ENCODE results near the gene KRTAP3-2. TPM values are rescaled to one million over a fixed set of nuclear protein-coding genes. Genes with fewer than 3 reads are reported as not detected.

The KRTAP3-2 gene
- total RNA-seq, 1 experiment from 2014 or later: not detected

DNA sequence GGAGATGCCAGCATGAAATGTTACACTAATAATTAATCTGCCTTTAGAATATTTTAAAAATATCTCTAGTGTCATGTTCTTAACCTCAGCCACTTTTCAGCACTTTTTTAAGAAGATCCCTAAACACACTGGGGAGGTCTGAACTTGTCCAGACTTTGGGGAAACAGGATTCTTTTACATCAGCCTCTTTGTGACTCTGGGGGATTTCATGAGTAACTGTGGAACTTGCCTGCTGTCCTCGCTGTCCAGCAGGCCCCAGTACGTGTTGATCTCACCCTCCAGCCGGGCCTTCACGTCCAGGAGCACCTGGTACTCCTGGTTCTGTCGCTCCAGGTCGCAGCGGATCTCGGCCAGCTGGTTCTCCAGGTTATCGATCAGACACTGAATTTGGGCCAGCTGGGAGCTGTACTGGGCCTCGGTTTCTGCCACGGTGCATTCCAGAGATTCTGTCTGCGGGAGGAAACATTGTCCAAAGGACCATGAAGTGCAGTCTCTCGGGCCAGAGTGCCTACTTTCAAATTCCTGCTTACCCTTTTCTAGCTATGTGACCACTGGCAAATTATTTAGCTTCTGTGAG, 21.0 kb downstream of the KRTAP3-2 start:
- no peaks in the 10 kb centered on the region for H3K4me1 ChIP-seq (ENCODE audit: control insufficient read depth, insufficient read depth, low read length)
- H3K9me3 ChIP-seq (ENCODE audit: control insufficient read depth, insufficient read depth, low read depth, low read length): no peaks in the 10 kb centered on the region
- H3K27ac ChIP-seq (ENCODE audit: low read length): no peak overlapping the region
- no peaks in the 10 kb centered on the region for H3K36me3 ChIP-seq (ENCODE audit: control insufficient read depth, insufficient read depth, low read length)
- intact Hi-C loops (cut with micrococcal nuclease; ENCODE audit: unreplicated experiment) (no loop called here), in situ Hi-C loops (cut with HindIII; ENCODE audit: low pct_unique_long_range_greater_than_20kb, low sequenced_read_pairs) (no loop called here)
- no peak for DNase-seq (ENCODE audit: low read depth, low spot score)
- no peak for ATAC-seq
- POLR2A ChIA-PET: no interaction called here
- no peak for TF ChIP-seq TCF7L2 (IDR thresholded peaks at IDR 0.05; ENCODE audit: low read depth, low read length)
- no peak for TF ChIP-seq POLR2AphosphoS5 (IDR thresholded peaks at IDR 0.05; ENCODE audit: low read depth, low read length)
- TF ChIP-seq CTCF (IDR thresholded peaks at IDR 0.05): no peak
- TF ChIP-seq SIN3A (IDR thresholded peaks at IDR 0.05; ENCODE audit: borderline replicate concordance, insufficient read depth, low read depth, low read length): no peak
- TF ChIP-seq, protein P1, sequence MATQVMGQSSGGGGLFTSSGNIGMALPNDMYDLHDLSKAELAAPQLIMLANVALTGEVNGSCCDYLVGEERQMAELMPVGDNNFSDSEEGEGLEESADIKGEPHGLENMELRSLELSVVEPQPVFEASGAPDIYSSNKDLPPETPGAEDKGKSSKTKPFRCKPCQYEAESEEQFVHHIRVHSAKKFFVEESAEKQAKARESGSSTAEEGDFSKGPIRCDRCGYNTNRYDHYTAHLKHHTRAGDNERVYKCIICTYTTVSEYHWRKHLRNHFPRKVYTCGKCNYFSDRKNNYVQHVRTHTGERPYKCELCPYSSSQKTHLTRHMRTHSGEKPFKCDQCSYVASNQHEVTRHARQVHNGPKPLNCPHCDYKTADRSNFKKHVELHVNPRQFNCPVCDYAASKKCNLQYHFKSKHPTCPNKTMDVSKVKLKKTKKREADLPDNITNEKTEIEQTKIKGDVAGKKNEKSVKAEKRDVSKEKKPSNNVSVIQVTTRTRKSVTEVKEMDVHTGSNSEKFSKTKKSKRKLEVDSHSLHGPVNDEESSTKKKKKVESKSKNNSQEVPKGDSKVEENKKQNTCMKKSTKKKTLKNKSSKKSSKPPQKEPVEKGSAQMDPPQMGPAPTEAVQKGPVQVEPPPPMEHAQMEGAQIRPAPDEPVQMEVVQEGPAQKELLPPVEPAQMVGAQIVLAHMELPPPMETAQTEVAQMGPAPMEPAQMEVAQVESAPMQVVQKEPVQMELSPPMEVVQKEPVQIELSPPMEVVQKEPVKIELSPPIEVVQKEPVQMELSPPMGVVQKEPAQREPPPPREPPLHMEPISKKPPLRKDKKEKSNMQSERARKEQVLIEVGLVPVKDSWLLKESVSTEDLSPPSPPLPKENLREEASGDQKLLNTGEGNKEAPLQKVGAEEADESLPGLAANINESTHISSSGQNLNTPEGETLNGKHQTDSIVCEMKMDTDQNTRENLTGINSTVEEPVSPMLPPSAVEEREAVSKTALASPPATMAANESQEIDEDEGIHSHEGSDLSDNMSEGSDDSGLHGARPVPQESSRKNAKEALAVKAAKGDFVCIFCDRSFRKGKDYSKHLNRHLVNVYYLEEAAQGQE (IDR thresholded peaks at IDR 0.05; ENCODE audit: insufficient read depth in 1 of 2, low read depth in 2 of 2, low read length in 1 of 2): no peak
- H3K27me3 ChIP-seq (ENCODE audit: control insufficient read depth, insufficient read depth, low read length): no peaks in the 10 kb centered on the region; the same call in 1 of the 2 replicates
- H3K4me3 ChIP-seq (ENCODE audit: low read depth in 2 of 2, low read length in 2 of 2): no peak overlapping the region
- no TSS peak for BruUV-seq (replicated peaks)
- CTCF ChIA-PET: no interaction called here

- TF ChIP-seq TCF7L2 (IDR thresholded peaks at IDR 0.05; ENCODE audit: low read depth, low read length): no peak
- H3K4me3 ChIP-seq (ENCODE audit: low read depth in 2 of 2, low read length in 2 of 2): no peak overlapping the region
- in situ Hi-C loops (cut with HindIII; ENCODE audit: low pct_unique_long_range_greater_than_20kb, low sequenced_read_pairs): no loop called here
- ChIA-PET POLR2A (no interaction called here), CTCF (no interaction called here)
- no peaks in the 10 kb centered on the region for H3K9me3 ChIP-seq (ENCODE audit: control insufficient read depth, insufficient read depth, low read depth, low read length)
- ATAC-seq (no peak), DNase-seq (ENCODE audit: low read depth, low spot score) (no peak)
- intact Hi-C loops (cut with micrococcal nuclease; ENCODE audit: unreplicated experiment): no loop called here
- H3K36me3 ChIP-seq (ENCODE audit: control insufficient read depth, insufficient read depth, low read length): no peaks in the 10 kb centered on the region
- H3K27ac ChIP-seq (ENCODE audit: low read length): no peak overlapping the region
- no peaks in the 10 kb centered on the region for H3K4me1 ChIP-seq (ENCODE audit: control insufficient read depth, insufficient read depth, low read length)
- BruUV-seq (replicated peaks): no TSS peak
- no peaks in the 10 kb centered on the region; the same call in 1 of the 2 replicates for H3K27me3 ChIP-seq (ENCODE audit: control insufficient read depth, insufficient read depth, low read length)
Observed at GRCh38 chr17:40975516-40975915, 24.2 kb downstream of the KRTAP3-2 start.

- ATAC-seq (no peak), DNase-seq (ENCODE audit: low read depth, low spot score) (no peak)
- H3K36me3 ChIP-seq (ENCODE audit: control insufficient read depth, insufficient read depth, low read length): no peaks in the 10 kb centered on the region
- no TSS peak for BruUV-seq (replicated peaks)
- H3K27ac ChIP-seq (ENCODE audit: low read length): no peak overlapping the region
- in situ Hi-C loops (cut with HindIII; ENCODE audit: low pct_unique_long_range_greater_than_20kb, low sequenced_read_pairs) (no loop called here), intact Hi-C loops (cut with micrococcal nuclease; ENCODE audit: unreplicated experiment) (no loop called here)
- ChIA-PET POLR2A (no interaction called here), CTCF (no interaction called here)
- H3K4me3 ChIP-seq (ENCODE audit: low read depth in 2 of 2, low read length in 2 of 2): no peak overlapping the region
- H3K4me1 ChIP-seq (ENCODE audit: control insufficient read depth, insufficient read depth, low read length): no peaks in the 10 kb centered on the region
- no peaks in the 10 kb centered on the region for H3K9me3 ChIP-seq (ENCODE audit: control insufficient read depth, insufficient read depth, low read depth, low read length)
- H3K27me3 ChIP-seq (ENCODE audit: control insufficient read depth, insufficient read depth, low read length): no peaks in the 10 kb centered on the region; the same call in 1 of the 2 replicates
- TF ChIP-seq POLR2AphosphoS5 (IDR thresholded peaks at IDR 0.05; ENCODE audit: low read depth, low read length) (no peak), CTCF (IDR thresholded peaks at IDR 0.05) (no peak), SIN3A (IDR thresholded peaks at IDR 0.05; ENCODE audit: borderline replicate concordance, insufficient read depth, low read depth, low read length) (no peak), TCF7L2 (IDR thresholded peaks at IDR 0.05; ENCODE audit: low read depth, low read length) (no peak)
- TF ChIP-seq, protein P1 (IDR thresholded peaks at IDR 0.05; ENCODE audit: insufficient read depth in 1 of 2, low read depth in 2 of 2, low read length in 1 of 2): no peak
Observed at GRCh38 chr17:40974366-40974765, 25.3 kb downstream of the KRTAP3-2 start.
